ENCODE results near the gene TBC1D26.
A peak's percentile ranks its signal among the peaks of the same experiment; 100 is the strongest.
"Not testable (repeated sequence)": the region's sequence is repeated elsewhere in the genome, so short reads cannot be mapped to it uniquely, and the experiment has no call there.

TBC1D26 gene

GRCh38 chr17:15731900-15732299 lies at the start of gene TBC1D26:
TSS of gene TBC1D26 (plus strand) at chr17:15732283. CDS start at chr17:15735349, 3,066 bp downstream.
- DNase-seq = not testable (repeated sequence)

DNA sequence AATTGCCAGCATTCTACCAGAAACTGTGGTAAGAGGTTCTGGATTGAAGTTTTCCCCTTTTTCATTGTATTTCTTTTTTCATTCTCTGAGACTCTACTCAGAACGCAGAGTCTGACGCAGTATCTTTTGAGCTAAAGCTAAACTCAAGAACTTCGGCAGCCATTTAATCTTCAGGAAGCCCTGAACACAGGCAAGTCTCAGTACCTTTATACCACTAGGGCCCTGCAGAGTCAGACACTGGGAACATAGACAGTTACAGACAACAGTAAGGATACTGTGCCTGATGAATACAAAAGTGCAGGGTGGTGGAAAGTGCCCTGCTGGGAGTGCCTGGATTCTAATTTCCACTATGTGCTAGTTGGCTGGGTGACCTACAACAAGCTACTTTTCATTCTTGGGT lies 48.9 kb upstream of the TBC1D26 start:
- DNase-seq = not testable (repeated sequence)

- DNase-seq = peak; percentile 41 to 81
Measured at GRCh38 chr17:15683824-15684478, 48.1 kb upstream of the TBC1D26 start, which contains the start of gene TRIM16. TSS of gene TRIM16 (minus strand) at chr17:15684311. CDS start at chr17:15651609, 32,702 bp downstream.

DNA sequence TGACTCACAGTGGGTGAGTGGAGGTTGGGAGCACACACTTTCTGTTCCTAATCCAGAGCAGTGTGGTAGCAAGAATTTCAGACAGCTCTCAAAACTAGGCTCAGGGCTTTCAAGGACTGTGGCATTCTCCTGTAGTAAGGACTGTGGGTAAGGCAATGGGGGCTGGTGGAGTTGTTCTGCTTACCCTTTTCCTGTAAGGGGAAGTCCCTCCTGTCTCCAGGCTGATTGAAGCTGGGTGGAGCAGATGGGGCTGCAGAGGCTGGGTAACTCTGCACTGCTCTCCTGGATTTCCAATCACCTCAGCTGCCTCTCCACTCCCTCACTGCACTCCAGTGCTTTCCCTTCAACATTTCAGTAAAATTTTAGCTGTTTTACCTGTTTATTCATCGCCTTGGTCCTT lies 44.6 kb upstream of the TBC1D26 start:
- not testable (repeated sequence) for DNase-seq

DNA sequence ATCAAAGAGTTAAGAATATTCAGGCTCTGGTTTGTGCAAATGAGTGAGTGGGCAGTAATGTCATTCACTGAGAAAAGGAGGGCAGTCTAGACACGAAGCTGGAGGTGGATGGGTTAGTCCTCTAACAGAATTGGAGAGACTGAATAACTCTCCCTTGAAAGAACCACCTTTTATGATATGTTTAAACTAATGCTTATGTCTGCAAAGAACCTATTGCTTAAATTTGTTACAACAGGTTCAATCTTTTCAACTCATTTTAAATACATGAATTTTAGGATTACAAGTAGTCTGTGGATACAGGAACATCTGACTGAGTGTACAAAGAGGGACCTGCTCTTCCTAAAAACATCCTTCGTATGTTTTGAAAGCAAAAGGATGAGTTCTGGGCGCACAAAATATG lies 33.1 kb upstream of the TBC1D26 start:
- not testable (repeated sequence) for DNase-seq

DNA sequence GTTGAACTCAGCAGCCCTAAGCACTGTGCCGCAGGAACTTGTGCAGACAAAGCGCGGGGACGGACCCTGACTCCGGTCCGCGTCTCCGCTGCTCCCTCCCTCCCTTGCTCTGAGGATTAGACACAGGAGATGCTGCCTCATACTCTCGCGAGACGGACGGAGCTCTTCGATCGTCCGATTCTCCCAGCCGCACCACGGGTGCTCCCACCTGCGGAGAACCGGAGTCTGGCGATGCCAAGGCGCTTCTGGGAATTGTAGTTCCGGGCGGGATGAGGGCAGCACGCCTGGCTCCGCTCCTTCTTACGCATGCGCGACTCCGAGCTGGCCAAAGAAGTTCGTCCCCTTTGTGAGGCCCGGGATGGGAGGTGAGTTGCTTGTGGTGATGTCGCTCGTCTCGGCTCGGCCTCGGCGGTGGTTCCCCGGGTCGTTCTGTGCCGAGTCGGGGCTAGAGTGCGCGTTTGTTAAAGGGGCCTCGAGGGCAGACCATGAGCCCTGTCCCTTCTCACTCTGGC lies 32.6 kb upstream of the TBC1D26 start, which contains the start of gene ZNF286A:
Gene ZNF286A, plus strand, starts transcription at position 340 of the 512 bp plus-strand sequence. CDS start 578 bp downstream, outside the sequence.
- DNase-seq = peak; percentile 97 to 98

- not testable (repeated sequence) for DNase-seq
Measured at GRCh38 chr17:15699937-15700336, 32.1 kb upstream of the TBC1D26 start.

GRCh38 chr17:15704239-15704638 lies 27.8 kb upstream of the TBC1D26 start:
- DNase-seq = not testable (repeated sequence)

DNA sequence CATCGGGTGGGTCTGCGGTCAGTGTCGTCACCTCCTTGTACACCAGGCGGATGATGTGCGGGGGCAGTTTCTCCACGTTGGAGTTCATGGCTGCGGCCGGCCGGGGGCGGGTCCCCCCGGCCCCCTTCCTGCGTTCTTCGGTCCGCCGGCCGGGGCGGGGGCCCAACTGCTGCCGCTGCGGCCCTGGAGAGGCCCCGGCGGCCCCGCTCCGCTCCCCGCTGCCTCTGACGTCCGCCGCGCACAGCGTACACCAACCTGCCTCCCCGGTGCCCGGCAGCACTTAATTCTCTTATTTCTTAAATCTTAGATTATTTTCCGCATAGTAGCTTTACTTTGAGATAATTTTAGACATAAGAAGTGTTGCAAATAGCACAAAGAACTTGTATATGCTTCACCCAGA lies 27.3 kb upstream of the TBC1D26 start:
- DNase-seq = not testable (repeated sequence)

GRCh38 chr17:15708879-15709278 lies 23.2 kb upstream of the TBC1D26 start:
- DNase-seq = not testable (repeated sequence)

GRCh38 chr17:15716601-15717563 lies 15.2 kb upstream of the TBC1D26 start:
- not testable (repeated sequence) for DNase-seq

- not testable (repeated sequence) for DNase-seq
Measured at GRCh38 chr17:15730535-15730934, 1.5 kb upstream of the TBC1D26 start.

- not testable (repeated sequence) for DNase-seq
Measured at GRCh38 chr17:15733174-15733789, 1.2 kb downstream of the TBC1D26 start.

GRCh38 chr17:15736578-15736977 lies 4.5 kb downstream of the TBC1D26 start:
- not testable (repeated sequence) for DNase-seq

DNA sequence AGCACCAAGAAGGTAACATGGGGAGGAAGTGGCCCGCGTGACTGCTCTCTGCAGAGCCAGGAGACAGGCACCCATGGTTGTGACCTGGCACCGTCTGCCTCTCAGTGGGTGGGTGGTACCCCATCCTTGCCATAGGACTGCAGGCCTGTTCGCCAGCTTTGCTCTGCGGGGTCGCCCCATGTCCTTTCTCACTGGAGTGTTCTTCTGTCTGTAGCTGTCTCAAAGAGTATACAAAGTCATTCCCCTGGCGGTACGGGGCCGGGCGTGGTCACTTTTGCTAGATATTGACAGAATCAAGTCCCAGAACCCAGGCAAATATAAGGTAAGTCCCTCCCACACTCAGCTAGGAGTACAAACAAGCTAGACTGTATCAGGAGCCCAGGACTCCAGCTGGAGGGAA lies 6.0 kb downstream of the TBC1D26 start:
- DNase-seq = no peak

- not testable (repeated sequence) for DNase-seq
Measured at GRCh38 chr17:15739259-15739658, 7.2 kb downstream of the TBC1D26 start.

GRCh38 chr17:15740041-15740440 lies 8.0 kb downstream of the TBC1D26 start:
- not testable (repeated sequence) for DNase-seq

DNA sequence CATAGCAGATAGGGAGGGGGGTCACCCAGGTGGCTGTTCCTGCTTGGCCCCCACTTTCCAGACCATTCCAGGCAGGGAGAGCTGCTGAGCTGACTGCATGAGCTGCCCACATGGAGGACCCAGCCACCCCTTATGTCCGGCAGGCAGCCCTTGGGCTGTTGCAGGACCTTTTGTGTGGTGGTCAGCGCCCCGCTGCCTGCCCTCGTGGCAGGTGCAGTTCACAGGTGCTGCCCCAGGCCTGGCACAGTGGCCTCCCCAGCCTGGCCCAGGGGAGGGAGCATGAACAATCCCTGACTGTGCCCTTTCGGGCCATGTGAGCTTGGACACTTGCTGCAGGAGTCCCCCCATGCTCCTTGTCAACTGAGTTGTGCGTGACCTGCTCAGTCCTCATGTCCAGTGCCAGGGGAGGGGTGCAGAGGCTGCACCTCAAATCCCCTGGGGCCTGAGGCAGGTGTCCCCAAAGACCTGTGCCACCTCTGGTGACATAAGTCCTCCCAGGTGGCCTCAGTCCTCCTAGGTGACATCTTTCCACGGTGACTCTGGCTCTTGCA lies 8.6 kb downstream of the TBC1D26 start:
- DNase-seq = no peak

GRCh38 chr17:15741624-15742023 lies 9.5 kb downstream of the TBC1D26 start:
- DNase-seq = no peak

DNA sequence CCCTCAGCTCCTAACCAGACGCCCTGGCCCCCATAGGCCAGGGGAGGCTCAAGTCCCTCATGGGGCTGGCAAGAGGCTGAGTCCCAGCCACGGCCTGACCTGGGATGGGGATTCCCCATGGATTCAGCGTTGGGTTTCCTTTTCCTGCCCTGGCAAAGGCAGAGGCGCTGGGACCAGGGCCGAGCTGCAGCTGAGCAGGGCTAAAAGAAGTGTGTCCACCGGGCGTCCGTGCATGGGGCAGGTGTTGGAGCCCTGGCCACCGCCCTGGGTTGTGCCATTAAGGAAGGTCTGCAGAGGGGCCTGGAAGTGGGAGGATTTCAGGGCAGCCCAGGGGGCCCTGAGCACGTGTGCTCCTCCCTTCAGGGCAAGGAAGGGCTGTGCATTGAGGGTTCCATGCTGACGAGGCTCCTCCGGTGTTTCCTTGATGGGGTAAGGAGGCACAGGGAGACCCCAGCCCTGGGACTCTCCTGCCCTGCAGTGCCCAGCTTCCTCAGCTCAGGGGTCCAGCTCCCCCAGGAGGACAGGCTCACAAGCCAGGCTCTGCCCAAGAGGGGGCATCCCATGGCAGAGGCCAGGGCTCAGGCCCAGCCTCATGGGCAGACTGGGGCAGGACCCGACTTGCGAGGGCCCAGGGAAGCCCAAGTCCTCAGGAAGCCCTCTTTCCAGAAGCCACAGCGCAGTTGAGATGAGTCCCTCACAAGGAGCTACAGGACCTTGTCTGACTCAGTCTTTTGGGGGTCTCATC lies 10.1 kb downstream of the TBC1D26 start:
- DNase-seq = no peak

- no peak for DNase-seq
Measured at GRCh38 chr17:15742921-15743320, 10.8 kb downstream of the TBC1D26 start.
